NCI-H1048 (cell line): ENCODE data around the gene CMTM3.
"Not testable (repeated sequence)": the region's sequence is repeated elsewhere in the genome, so short reads cannot be mapped to it uniquely, and the experiment has no call there.

ENCODE experiments used
- DNase-seq: peaks from one replicate; lab custom pipeline; 2025; lab: John Stamatoyannopoulos, UW

The CMTM3 gene, protein sequence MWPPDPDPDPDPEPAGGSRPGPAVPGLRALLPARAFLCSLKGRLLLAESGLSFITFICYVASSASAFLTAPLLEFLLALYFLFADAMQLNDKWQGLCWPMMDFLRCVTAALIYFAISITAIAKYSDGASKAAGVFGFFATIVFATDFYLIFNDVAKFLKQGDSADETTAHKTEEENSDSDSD

DNA sequence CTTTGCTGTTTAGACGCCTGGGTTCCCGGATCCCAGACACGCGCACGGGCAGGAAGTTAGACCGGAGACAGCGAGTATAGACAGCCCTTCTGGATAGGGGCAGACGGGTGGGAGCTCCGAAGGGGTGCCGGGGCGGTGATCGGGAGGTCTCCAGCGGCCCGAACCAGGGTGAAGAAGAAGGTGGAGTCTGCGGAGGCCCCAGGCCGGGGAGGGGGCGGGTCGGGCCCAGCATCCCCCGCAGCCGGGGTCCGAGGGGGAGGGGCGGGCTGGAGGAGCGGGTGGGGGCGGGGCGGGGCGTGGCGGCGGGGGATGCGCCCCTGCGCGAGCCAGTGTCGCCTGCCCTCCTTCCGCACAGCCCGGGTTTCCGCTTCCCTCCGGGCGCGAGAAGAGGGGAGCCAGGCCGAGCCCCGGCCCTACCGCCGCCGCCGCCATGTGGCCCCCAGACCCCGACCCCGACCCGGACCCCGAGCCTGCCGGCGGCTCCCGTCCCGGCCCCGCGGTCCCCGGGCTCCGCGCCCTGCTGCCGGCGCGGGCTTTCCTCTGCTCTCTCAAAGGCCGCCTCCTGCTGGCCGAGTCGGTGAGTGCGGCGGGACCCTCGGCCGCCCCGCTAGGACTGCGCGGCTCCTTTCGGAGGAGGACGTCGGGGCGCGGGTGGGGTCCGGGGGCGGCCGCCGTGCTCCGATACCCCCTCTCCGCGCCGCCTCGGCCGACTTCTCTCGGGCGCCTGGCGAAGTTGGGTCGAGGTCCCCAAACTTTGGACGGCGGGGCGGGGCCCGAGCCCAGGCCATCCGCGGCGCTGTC is at the start of gene CMTM3:
TSS of gene CMTM3 (plus strand) at position 329 of the 801 bp plus-strand sequence. CDS start at position 431, 102 bp downstream.
- DNase-seq: peak; percentile 13

DNA sequence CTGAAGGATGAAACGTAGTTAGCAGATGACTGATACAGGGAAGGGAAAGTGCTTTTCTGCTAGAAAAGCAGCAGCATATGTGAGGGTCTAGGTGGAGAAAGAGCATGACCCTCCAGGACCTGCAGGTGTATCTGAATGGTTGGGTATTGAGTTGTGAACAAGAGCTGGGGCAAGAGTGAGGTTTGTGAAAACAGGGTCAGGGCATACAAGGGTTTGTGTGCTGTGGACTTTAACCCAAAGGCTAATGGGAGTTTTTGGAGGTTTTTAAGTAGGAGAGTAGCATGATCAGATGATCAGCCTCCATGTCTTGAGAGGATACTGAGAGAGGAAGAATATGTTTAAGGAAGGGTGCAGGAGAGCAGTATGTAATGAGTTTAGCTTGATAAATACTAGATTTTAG is 44.4 kb upstream of the CMTM3 start:
- DNase-seq: no peak

GRCh38 chr16:66561381-66562080 is 43.0 kb upstream of the CMTM3 start:
- DNase-seq: no peak

GRCh38 chr16:66562409-66562808 is 42.1 kb upstream of the CMTM3 start:
- no peak for DNase-seq

DNA sequence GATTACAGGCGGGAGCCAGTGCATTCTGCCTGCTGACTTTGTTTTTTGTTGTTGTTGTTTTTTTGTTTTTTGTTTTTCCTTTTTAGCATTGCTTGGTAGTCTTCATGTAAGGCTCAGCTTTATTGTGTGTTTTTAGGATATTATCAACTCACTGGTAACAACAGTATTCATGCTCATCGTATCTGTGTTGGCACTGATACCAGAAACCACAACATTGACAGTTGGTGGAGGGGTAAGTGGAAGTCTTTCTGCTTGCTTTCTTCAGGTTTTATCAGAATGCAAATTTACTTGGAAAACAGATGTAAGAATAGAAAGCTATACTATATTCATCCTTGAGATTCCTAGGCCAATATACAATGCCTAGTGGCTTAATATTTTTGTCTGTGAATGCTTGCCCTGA is 41.5 kb upstream of the CMTM3 start:
- DNase-seq: no peak

- no peak for DNase-seq
Observed at GRCh38 chr16:66563574-66564334, 40.8 kb upstream of the CMTM3 start.

DNA sequence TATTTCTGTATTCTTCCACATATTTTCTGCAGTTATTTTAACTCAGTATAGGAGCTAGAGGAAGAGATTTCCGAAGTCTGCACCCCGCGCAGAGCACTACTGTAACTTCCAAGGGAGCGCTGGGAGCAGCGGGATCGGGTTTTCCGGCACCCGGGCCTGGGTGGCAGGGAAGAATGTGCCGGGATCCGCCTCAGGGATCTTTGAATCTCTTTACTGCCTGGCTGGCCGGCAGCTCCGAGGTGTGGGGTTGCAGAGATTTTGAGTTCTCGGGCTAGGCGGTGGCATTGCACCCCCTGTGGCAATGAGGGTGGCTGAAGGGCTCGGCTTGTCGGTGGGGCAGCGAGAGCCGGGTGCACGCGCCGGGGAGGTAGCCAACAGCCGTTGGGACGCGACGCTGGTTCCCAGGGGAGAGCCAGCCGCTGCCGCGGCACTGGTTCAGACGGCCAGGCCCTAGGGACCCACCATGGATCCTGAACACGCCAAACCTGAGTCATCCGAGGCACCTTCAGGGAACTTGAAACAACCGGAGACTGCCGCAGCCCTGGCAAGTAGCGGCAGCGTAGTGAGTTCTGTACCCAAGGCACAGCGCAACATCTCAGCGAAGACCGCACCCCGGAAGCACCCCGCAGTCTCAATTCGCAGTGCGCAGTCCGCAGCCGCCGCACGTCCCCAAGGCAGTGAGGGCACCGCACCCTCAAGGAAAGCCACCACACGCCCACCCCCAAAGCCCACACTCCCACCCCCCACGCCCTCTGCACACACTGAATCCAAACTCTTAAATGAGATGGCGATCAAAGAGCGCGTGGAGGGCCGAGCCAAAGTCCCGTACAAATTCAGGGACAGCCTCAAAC is 38.2 kb upstream of the CMTM3 start, which contains the start of gene CMTM1:
TSS of gene CMTM1 (plus strand) at position 389 of the 851 bp plus-strand sequence. CDS start at position 464, 75 bp downstream.
- DNase-seq: no peak

- not testable (repeated sequence) for DNase-seq
Observed at GRCh38 chr16:66567270-66567669, 37.2 kb upstream of the CMTM3 start.

DNA sequence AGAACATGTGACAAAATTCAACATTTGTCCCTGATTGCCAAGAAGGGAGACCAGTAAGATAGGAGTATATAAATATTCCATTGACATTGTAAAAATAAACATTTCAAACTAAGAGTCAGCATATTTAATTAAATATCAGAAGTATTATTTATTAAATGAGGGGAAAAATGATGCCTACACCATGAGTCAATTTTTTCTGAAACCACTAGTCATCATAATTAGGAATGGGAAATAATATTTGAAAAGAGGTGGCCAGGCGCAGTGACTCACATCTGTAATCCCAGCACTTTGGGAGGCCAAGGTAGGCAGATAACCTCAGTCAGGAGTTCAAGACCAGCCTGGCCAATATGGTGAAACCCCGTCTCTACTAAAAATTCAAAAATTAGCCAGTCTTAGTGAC is 36.1 kb upstream of the CMTM3 start:
- DNase-seq: no peak

DNA sequence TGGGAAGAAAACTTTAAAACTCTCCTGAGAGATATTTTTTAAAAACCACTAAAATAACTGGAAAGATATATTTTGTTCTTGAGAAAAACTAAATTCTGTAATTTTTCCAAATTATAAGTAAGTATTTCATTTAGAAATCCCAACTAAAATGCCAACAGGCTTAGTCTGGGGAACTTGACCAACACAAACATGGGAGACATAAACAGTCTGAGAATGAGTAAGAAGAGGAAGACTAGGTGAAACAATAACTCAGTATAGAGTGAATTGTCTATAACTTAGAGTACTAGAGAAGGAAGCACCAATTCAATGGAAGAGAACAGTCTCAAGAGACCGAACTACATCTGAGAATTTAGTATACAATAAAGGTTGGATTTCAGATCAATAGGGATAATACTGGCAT is 35.4 kb upstream of the CMTM3 start:
- no peak for DNase-seq

- DNase-seq: no peak
Observed at GRCh38 chr16:66569827-66570405, 34.6 kb upstream of the CMTM3 start.

DNA sequence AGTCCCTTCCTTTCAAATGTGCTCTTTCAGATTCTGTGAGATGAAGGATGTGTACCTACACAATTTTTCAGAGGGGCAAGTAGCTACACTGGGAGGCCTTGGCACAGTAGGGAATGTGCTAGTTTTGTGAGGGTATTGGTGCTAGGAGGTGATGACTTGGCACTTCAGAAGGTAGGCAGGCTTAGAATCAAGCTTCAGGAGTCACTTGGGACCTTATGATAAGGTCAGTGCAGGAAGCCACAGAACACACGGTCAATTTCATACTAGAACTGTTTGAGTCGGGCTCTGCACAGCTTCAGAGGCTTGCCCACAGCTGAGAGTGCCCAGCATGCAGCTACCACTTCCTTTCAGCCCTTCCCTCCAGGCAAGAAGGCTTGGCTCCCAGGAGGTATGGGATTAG is 32.1 kb upstream of the CMTM3 start:
- DNase-seq: no peak

DNA sequence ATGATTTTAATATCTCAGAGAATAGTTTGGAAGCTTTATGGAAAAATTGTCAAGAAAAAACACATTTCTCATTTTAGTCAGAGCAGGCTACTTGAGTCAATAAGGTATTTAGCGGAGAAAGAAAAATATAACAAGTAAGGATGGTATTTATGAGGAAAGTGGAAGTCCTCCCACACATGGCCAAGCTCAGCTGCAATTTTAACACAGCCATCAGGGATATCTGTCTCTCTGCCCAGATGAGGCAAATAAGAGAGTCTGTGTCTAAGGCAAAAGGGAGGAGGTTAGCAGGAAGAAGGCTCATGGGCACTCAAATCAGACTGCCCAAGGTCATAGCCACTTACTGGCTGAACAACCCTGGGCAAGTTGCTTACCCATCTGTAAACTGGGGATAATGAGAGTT is 30.4 kb upstream of the CMTM3 start:
- no peak for DNase-seq

DNA sequence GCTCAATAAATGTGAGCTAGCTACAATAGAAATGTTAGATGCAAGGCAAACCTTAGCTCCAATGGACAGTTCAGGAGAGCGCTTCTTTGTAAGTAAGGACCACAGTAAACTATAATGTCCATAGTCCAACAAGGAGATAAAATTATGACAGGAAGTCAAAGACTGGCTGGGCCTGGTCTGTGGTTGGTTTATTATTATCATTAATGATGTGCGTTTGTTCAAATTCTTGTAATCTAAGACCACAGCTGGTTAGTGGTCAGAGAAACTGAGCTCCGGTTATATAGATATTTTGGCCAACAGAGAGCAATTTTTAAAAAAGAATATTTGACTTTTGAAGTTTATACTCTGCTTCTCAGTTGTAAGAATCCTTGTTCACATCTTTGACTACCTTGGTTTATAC is 30.0 kb upstream of the CMTM3 start:
- DNase-seq: no peak

DNA sequence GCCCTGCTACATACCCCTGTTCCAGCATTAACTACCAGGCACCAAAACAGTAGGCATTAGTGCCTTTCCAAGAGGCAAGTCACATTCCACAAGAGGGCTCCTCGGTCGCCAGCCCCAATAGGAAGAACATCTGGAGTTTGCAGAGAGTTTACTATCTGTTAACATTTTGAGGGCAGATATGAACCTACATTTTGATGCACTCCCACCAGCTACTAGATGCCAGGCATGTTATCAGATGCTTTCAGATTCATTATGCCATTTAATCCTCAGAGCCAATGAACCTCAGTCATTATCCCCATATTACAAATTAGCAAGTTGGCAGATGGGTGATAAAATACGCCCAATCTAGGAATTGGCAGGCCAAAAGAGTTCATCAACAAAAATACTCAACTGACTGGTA is 29.4 kb upstream of the CMTM3 start:
- no peak for DNase-seq

DNA sequence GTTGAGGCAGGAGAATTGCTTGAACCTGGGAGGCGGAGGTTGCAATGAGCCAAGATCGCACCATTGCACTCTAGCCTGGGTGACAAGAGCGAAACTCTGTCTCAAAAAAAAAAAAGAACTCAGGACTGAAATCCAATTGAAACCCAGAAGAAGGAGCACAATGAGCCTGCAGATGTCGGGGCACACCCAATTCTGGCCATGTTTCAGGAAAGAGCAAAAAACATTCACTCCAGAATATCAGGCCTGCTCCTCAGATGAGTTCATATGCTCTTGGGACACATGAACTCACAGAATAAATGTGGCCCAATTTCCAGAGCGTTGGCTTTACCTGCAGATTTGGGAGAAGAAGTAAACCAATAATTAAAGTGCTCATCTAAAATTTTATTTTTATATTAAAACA is 28.2 kb upstream of the CMTM3 start:
- no peak for DNase-seq

DNA sequence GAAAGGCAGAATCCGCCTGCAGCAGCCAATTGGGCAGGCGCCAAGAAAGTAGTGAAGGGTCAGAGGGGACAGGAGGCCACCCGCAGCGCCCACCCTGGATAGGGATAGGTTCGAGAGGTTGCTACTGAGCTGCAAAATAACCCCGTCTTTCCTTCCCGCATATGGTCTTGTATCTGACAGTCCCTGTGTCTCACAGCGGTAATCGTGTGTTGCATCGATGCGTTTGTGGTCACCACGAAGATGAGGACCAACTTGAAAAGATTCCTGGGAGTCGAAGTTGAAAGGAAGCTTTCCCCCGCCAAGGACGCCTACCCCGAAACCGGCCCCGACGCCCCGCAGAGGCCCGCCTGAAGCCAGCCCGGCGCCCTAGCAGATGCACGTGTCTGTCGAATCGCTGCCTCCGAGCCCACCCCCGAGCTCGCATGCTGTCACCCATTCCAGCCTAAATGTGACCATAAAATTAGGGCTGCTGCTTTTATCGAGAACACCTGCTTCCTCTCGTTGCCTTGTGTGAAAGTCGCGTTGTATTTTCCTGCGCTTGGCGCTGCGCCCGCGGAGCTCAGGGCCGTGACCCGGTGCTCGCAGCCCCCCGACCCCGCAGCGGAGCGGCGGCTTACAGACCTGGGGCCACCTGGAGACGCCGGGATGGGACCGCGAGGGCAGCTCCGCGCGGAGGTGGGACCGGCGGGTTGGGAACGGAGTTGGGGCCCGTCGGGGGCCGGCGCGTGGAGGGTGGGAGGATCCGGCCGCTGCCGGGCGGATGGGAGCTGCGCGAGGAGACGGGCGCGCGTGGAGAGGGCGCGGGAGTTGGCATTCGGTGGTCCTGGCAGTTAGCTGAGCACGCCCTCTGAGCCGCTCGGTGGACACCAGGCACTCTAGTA is 25.6 kb upstream of the CMTM3 start, which contains the start of gene CMTM2:
TSS of gene CMTM2 (plus strand) at position 813 of the 881 bp plus-strand sequence. CDS start 145 bp downstream, outside the sequence.
- DNase-seq: no peak

DNA sequence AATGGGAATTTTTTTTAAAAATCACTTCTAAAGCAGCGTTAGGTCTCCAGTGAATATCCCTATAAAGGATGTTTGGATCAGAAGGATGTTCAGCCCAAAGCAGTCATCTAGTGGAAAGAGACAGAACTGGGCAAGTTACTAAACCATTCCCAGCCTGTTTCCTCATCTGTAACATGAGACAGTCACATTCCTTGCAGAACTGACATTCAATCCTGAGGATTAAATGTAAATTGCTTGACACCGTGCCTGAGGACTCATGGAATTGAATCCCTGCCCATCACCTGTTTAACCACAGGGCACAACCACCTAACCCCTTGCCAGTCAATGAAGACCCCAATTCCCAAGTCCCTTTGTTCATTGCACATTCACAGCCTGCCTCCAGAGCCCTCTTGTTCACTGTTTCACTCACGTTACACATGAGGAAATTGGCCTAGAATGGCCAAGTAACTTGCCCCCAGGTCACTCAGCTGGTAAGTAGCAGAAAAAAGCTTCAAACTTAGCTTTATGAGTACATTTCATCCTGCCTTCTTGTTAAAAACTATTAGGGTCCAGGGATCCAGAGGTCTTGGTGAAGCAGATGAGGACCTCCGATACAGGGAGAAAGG is 23.8 kb upstream of the CMTM3 start:
- DNase-seq: no peak

DNA sequence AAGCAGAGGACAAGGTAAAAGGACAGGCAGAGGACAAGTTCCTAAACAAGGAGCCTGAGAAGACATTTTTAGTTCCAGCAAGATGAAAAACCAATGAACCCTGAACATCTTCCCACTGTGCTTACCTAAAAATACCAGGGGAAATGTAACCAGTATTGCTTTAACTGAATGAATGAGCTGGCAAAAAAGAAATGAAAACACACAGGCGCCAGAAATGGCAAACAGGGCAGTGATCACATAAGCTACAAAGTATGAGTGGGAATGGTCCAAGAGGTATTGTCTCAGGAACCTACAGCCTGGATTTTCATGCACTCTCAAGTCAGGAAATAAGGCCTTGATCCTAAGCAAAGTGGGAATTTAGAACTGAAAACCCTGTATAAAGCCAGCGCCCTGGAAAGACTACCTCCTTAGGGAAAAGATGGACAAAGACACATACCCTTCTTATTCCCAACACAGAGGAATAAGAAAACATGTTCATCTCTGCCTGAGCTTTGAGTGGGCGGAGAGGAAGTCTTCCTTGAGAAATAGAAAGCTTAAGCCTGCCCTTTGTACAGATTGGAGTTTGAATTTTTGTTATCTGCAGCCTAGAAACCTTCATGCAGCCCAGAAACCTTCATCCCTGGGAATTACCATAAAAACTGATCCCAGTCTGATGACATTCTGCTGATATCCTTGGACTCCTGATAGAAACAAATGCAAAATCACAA is 23.1 kb upstream of the CMTM3 start:
- no peak for DNase-seq
